ENCODE results near the gene PCSK4. TPM values are rescaled to one million over a fixed set of nuclear protein-coding genes. Genes with fewer than 3 reads are reported as not detected.

Gene PCSK4
- total and polyA plus RNA-seq, 9 of the 15 experiments (the other 6 are each of a cell fraction or from before 2014, with no cell fraction given) = 0.01 to 9.1 (median 2.1) TPM; not detected in 1

- TF ChIP-seq PHF20 (IDR thresholded peaks at IDR 0.05; ENCODE audit: partially characterized antibody) = no peak
- no peak for TF ChIP-seq SRSF7 (optimal IDR thresholded peaks at IDR 0.05; ENCODE audit: low read depth, low read length)
- no peak for TF ChIP-seq GTF2B (IDR thresholded peaks at IDR 0.05; ENCODE audit: extremely low read depth, insufficient read length)
- no peak for TF ChIP-seq ARHGAP35 (IDR thresholded peaks at IDR 0.05; ENCODE audit: partially characterized antibody)
- peak; percentile 74 for TF ChIP-seq GTF3C2 (IDR thresholded peaks at IDR 0.05; ENCODE audit: borderline replicate concordance, extremely low read depth, insufficient read length)
- TF ChIP-seq ADNP (tag; IDR thresholded peaks at IDR 0.05) = peak; percentile 58; the same call in 1 of the 2 replicates
- no peak for TF ChIP-seq POLR3G (IDR thresholded peaks at IDR 0.05; ENCODE audit: extremely low read depth, insufficient read length, insufficient replicate concordance)
- no peak for TF ChIP-seq HLTF (IDR thresholded peaks at IDR 0.05)
- peak; percentile 47 for TF ChIP-seq HMGN3 (IDR thresholded peaks at IDR 0.05; ENCODE audit: borderline replicate concordance, extremely low read depth, insufficient read length, low read depth, low read length)
- TF ChIP-seq NFXL1 (CRISPR knock-in tag; IDR thresholded peaks at IDR 0.05) = no peak
- TF ChIP-seq U2AF2 (optimal IDR thresholded peaks at IDR 0.05; ENCODE audit: low read depth, low read length) = no peak
- no peak for TF ChIP-seq ZNF311 (CRISPR knock-in tag; IDR thresholded peaks at IDR 0.05)
- TF ChIP-seq SMAD3 (CRISPR knock-in tag; conservative IDR thresholded peaks at IDR 0.05) = no peak
- no peak for TF ChIP-seq EWSR1 (IDR thresholded peaks at IDR 0.05; ENCODE audit: borderline replicate concordance, low read depth, partially characterized antibody)
- no peak for TF ChIP-seq ZNF197 (CRISPR knock-in tag; IDR thresholded peaks at IDR 0.05; ENCODE audit: low read depth)
- no peak for TF ChIP-seq CHD1 (IDR thresholded peaks at IDR 0.05; ENCODE audit: low read length)
- no peak for TF ChIP-seq RUNX1 (IDR thresholded peaks at IDR 0.05; ENCODE audit: low read depth)
- TF ChIP-seq HSF4 (CRISPR knock-in tag; IDR thresholded peaks at IDR 0.05; ENCODE audit: borderline replicate concordance) = no peak
- no peak for TF ChIP-seq TFAM (CRISPR knock-in tag; conservative IDR thresholded peaks at IDR 0.05)
- TF ChIP-seq CREB3L1 (IDR thresholded peaks at IDR 0.05; ENCODE audit: borderline replicate concordance, low read depth) = no peak
- peak; percentile 36; the same call in 1 of the 2 replicates for TF ChIP-seq ATF3 (IDR thresholded peaks at IDR 0.05)
- no peak for TF ChIP-seq ATF3 (CRISPR knock-in tag; conservative IDR thresholded peaks at IDR 0.05)
Observed at GRCh38 chr19:1513499-1514294, 23.5 kb upstream of the PCSK4 start (continued).
